ENCODE measurements around the gene SCUBE1.

- TF ChIP-seq, protein P1, sequence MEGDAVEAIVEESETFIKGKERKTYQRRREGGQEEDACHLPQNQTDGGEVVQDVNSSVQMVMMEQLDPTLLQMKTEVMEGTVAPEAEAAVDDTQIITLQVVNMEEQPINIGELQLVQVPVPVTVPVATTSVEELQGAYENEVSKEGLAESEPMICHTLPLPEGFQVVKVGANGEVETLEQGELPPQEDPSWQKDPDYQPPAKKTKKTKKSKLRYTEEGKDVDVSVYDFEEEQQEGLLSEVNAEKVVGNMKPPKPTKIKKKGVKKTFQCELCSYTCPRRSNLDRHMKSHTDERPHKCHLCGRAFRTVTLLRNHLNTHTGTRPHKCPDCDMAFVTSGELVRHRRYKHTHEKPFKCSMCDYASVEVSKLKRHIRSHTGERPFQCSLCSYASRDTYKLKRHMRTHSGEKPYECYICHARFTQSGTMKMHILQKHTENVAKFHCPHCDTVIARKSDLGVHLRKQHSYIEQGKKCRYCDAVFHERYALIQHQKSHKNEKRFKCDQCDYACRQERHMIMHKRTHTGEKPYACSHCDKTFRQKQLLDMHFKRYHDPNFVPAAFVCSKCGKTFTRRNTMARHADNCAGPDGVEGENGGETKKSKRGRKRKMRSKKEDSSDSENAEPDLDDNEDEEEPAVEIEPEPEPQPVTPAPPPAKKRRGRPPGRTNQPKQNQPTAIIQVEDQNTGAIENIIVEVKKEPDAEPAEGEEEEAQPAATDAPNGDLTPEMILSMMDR (IDR thresholded peaks at IDR 0.05) = no peak
- TF ChIP-seq POLR2A (IDR thresholded peaks at IDR 0.05) (no peak), EP300 (IDR thresholded peaks at IDR 0.05; ENCODE audit: low read depth) (no peak), POLR2AphosphoS5 (IDR thresholded peaks at IDR 0.05) (no peak)
These were observed 73.5 kb downstream of the SCUBE1 start for GRCh38 chr22:43269646-43270045.
